GM18505 (cell line): ENCODE data around the gene GPI.
"Not testable (repeated sequence)": the region's sequence is repeated elsewhere in the genome, so short reads cannot be mapped to it uniquely, and the experiment has no call there.

ENCODE experiments used
- ATAC-seq: cut with Tn5 transposase; IDR thresholded peaks from one replicate; pipeline ENCODE4 v1.9.1; 2021; ENCODE audit not compliant: unreplicated experiment
- POLR2A ChIP-seq: IDR thresholded peaks from 4 replicates; pipeline ENCODE4 v1.6.1; 2011; ENCODE audit warnings: borderline replicate concordance; ENCODE audit not compliant: insufficient read depth, insufficient read length; ENCODE audit errors: extremely low read depth

Gene GPI

GRCh38 chr19:34365463-34366401 lies 736 bp downstream of the GPI start:
- no peak for TF ChIP-seq POLR2A
- ATAC-seq, result no peak

GRCh38 chr19:34366738-34367623 lies 2.0 kb downstream of the GPI start:
- TF ChIP-seq POLR2A, result no peak
- no peak for ATAC-seq

- no peak for ATAC-seq
These were observed 2.6 kb downstream of the GPI start for GRCh38 chr19:34367624-34367957.

GRCh38 chr19:34368338-34368737 lies 3.3 kb downstream of the GPI start:
- TF ChIP-seq POLR2A, result no peak
- no peak for ATAC-seq

More at GRCh38 chr19:34367624-34367957, 2.6 kb downstream of the GPI start:
- TF ChIP-seq POLR2A, result no peak

GRCh38 chr19:34369166-34369565 lies 4.2 kb downstream of the GPI start:
- not testable (repeated sequence) for ATAC-seq

- no peak for TF ChIP-seq POLR2A
- ATAC-seq, result no peak
These were observed 5.1 kb downstream of the GPI start for GRCh38 chr19:34370117-34370516.

- TF ChIP-seq POLR2A, result no peak
- ATAC-seq, result no peak
These were observed 6.0 kb downstream of the GPI start for GRCh38 chr19:34370983-34371382.

GRCh38 chr19:34373601-34374288 lies 8.7 kb downstream of the GPI start:
- TF ChIP-seq POLR2A, result no peak
- no peak for ATAC-seq

- ATAC-seq, result no peak
- TF ChIP-seq POLR2A, result no peak
These were observed 10.6 kb downstream of the GPI start for GRCh38 chr19:34375598-34375997.

GRCh38 chr19:34380639-34381241 lies 15.7 kb downstream of the GPI start:
- ATAC-seq, result no peak
- TF ChIP-seq POLR2A, result no peak

GRCh38 chr19:34381399-34382251 lies 16.6 kb downstream of the GPI start:
- ATAC-seq, result no peak
- TF ChIP-seq POLR2A, result no peak

GRCh38 chr19:34382471-34382870 lies 17.5 kb downstream of the GPI start:
- TF ChIP-seq POLR2A, result no peak

More at GRCh38 chr19:34382471-34382870, 17.5 kb downstream of the GPI start:
- no peak for ATAC-seq
